Measurements from ENCODE around the gene IBA57.

Gene IBA57

DNA sequence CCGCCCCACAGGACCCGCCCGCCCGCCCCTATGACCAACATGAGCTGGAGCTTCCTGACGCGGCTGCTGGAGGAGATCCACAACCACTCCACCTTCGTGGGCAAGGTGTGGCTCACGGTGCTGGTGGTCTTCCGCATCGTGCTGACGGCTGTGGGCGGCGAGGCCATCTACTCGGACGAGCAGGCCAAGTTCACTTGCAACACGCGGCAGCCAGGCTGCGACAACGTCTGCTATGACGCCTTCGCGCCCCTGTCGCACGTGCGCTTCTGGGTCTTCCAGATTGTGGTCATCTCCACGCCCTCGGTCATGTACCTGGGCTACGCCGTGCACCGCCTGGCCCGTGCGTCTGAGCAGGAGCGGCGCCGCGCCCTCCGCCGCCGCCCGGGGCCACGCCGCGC lies 7.9 kb upstream of the IBA57 start:
- no peak for DNase-seq

DNA sequence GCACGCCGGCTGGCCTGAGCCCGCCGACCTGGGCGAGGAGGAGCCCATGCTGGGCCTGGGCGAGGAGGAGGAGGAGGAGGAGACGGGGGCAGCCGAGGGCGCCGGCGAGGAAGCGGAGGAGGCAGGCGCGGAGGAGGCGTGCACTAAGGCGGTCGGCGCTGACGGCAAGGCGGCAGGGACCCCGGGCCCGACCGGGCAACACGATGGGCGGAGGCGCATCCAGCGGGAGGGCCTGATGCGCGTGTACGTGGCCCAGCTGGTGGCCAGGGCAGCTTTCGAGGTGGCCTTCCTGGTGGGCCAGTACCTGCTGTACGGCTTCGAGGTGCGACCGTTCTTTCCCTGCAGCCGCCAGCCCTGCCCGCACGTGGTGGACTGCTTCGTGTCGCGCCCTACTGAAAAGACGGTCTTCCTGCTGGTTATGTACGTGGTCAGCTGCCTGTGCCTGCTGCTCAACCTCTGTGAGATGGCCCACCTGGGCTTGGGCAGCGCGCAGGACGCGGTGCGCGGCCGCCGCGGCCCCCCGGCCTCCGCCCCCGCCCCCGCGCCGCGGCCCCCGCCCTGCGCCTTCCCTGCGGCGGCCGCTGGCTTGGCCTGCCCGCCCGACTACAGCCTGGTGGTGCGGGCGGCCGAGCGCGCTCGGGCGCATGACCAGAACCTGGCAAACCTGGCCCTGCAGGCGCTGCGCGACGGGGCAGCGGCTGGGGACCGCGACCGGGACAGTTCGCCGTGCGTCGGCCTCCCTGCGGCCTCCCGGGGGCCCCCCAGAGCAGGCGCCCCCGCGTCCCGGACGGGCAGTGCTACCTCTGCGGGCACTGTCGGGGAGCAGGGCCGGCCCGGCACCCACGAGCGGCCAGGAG lies 7.2 kb upstream of the IBA57 start:
- DNase-seq: no peak

DNA sequence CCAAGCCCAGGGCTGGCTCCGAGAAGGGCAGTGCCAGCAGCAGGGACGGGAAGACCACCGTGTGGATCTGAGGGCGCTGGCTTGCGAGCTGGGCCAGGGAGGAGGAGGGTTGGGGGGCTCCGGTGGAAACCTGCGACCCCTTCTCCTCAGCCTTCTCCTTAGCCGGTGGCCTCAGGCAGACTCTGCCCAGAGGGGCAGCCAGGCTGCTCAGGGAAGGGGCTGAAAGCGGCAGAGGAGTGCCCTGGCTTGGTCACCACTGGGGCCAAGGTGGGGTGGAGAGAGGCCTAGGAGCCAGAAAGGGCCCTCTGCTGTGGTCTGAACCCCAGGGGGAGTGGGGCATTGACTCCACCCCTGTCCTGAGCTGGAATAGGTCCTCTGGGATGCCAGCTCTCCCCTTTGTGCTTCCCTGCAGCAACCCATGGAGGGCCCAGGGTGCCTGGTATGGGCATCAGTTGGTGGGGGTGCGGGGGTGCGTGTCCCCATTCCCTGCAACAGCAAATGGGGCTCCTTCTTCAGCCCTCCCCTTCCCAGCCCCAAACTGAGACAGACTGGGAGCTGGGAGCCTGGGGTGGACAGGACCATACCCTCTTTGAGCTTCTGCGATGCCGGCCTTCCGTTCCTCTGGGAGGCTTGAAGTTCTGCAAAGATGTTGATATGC lies 6.5 kb upstream of the IBA57 start:
- DNase-seq: no peak

DNA sequence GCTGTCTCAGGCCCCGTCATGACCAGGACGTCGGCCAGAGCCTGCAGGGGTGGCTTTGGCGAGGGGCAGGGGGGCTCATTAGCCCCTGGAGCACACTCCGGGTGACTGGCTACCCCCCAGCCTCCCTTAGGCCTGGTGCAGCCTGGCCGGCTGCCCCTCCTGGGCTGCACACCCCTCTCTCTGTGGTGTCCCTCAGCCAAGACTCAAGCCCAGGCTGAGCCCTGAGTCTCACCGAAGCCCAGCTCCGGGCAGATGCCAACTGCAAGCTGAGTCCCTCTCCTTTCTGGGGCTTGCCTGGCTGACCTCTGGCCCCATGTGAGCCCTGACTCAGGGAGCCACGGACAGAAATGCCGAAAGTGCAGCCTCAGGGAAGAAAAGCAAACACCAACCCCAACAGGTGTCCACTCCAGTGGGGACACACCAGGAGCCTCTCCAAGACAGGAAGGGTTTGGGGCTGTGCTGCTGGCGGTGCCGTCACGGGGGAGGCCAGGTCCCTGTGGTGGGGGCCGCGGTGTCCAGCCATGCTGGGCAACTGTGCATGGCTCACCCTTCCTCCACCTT lies 5.3 kb upstream of the IBA57 start:
- DNase-seq: no peak

DNA sequence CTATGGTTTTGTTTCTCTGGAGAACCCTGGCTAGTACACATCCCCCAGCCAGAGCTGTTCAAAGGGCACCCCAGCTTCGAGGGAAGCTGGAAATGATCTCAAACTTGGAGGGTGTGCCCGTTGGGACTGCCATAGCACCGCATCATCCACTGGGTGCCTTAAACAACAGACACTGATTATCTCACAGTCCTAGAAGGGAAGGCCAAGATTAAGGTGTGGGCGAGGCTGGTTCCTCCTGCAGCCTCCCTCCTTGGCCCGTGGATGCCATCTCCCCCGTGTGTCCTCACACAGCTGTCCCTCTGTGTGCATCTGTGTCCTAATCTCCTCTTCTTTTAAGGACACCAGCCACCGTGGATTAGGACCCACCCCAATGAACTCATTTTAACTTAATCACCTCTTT lies 4.2 kb upstream of the IBA57 start:
- DNase-seq: no peak

DNA sequence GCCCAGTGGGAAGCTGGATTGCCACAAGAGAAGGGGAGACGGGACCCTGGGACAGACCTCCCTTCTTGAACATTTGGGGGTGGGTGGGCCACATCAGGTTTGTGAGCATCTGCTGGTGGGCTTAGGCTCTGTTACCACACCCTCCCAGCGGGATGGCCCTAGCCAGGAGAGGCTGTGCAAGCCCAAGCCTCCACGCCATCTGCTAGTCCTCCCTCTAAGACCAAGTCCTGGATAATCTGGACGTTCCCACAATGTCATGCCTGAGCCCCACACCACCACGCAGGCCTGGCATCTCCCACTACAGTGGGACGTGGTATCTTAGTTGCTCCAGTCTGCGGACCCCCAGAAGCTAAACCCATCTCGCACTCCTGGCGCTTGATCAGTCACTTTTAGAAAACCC lies 3.7 kb upstream of the IBA57 start:
- DNase-seq: no peak

DNA sequence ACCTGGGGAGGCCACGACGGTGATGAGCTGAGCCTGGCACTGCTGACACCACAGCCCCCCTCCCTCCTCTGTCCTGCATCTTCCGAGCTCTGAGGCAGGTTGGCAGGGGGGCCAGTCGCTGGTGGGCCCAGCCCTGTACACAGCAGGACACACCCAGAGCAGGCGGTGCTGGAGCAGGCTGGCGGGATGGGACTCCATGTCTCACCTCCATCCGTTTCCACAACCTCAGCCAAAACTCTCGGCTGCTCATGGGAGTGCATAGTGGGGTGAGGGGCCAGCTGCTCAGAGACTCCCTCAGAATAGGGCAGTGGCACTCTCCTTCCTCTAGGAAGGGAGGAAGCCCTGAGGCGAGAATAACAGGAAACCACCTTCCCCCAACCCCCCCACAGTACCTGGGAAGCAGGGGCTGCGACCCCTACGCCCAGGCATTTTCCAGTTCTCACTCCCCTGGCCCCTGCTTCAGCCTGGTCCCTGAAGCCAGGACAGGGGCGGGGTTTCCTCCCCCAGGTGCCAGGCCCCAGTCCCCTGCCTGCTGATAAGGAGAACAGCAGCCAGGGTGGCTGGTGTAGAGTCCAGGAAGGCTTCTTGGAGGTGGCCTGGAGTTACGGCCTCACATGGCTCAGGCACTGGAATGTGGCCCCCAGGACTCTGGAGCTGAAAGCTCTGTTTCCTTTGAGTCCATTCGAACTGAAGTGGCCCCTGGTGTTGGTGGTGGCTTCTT lies 3.2 kb upstream of the IBA57 start:
- no peak for DNase-seq

DNA sequence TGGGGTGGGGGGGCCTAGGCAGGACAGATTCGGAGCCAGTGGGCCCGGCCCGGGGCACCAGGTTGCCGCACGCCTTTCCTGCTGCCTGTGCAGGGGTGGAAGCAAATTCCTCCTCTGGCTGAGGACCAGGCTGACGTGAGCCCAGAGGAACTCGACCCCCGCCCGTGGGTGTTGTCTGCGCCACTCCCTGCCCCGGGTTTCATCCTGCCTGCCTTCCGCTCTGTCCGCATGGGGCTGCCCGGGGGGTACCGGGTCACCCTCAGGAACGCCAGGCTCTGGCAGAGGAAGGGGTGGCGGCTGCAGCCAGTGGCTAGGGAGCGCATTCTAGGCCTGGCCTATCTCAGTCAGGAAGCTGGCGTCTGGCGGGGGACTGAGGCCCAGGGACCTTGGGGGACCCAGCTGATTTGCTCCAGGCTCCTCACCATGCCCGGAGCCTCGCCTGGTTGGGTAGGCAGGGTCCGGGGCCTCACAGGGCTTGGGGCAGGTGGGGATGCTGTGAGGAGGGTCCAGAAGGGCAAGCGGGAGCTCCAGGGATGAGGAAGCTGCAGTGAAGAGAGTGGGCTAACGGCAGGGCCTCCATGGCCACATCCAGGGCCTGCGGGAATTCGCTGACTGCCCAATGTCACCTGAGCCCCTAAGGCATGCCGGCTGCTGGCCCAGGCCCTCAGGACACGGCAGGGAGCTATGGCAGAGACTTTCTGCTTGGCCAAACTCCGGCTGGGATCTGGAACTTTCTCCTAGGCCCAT lies 2.4 kb upstream of the IBA57 start:
- DNase-seq: no peak

DNA sequence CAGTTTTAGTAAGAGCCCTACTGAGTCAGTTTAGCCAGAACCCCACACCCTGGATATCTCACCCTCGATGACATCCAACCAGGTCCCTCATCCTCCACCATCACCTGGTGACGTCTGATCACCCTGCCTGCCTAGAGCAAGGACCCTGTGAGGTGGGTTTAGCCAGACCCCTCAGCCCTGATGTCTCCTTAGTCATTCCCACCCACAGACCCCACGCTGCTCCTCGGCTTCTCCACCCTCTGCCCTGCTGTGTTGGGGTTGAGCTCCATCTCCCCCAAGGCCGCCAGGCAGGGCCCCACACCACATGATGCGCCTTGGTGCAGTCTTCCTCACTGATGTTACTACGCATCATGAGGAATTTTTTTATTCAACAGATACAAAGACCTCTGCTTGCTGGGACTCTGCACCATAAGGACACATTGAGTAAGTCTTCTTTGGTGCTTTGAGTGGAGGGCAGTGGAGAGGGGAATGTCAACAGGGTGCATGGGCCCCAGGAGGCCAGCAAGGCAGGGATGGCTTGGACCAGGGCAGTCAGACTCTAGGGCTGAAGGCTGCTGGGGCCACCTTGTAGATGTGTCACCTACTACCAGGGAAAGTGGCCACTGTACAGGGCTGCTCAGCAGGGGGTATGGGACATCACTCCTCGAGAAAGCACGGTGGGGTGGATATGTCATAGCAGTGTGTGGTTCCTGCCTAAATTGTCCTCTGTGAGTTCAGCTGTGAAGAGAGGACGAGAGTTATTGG lies 1.7 kb upstream of the IBA57 start:
- no peak for DNase-seq

DNA sequence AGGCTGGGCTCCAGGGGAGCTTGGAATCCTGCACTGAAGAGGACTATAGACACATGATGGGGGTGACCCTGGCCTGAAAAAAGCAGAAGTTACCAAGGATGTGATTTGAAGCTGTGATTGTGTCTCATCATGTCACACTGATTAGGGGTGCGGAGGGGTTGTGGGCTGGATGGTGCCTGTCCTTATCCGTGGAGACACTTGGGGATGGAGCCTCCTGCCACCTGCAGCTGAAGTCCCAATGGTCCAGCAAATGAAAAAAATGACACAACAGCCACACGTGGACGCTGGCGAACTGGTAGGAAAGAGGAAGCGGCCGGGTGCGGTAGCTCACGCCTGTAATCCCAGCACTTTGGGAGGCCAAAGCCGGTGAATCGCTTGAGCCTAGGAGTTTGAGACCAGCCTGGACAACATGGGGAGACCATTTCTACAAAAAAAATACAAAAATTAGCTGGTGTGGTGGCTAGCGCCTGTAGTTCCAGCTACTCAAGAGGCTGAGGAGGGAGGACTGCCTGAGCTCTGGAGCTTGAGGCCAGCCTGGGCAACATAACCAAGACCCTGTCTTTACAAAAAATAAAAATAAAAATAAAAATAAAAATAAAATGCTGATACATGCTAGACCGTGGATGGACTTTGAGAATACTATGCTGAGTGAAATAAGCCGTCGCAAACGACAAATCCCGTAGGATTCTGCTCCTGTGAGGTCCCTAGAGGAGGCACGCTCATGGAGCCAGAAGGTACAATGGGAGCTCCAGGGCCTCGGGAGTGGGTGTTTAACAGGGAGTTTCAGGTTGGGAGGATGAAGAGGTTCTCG lies 838 bp upstream of the IBA57 start:
- no peak for DNase-seq

DNA sequence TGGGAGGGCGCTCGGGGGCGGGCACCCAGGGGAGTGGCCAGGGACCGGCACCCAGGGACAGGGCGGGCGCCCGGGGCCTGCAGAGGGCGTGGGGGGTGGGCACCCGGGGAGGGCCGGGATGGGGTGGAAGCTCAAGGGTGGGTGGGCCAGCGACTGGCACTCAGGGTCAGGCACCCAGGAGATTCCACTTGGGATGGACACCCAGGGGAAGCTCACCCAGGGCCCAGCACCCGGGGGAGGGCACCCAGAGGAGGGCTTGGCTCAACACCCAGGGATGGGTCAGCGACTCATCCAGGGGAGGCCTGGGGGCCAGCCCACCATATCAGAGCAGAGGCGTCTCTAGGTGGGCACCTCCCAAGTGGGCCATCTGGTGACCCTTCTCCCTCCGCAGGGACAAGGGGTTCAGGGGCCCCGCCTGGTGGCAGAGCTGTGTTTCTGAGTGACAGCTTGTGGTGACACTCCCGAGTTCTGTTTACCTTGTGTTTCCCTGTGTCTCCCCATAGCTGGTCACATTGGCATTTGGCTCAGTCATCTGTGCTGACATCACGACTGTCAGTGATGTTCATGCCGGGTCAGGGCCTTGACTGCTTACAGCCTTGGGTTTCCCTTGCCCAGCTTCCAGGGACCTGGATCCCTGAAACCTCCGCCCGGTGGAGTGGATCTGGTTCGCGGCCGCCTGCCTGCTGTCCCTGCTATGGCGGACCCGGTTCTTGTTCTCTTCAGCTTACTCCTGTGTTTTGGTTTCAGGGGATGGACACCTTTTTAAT lies 749 bp downstream of the IBA57 start:
- DNase-seq: peak; percentile 77

DNA sequence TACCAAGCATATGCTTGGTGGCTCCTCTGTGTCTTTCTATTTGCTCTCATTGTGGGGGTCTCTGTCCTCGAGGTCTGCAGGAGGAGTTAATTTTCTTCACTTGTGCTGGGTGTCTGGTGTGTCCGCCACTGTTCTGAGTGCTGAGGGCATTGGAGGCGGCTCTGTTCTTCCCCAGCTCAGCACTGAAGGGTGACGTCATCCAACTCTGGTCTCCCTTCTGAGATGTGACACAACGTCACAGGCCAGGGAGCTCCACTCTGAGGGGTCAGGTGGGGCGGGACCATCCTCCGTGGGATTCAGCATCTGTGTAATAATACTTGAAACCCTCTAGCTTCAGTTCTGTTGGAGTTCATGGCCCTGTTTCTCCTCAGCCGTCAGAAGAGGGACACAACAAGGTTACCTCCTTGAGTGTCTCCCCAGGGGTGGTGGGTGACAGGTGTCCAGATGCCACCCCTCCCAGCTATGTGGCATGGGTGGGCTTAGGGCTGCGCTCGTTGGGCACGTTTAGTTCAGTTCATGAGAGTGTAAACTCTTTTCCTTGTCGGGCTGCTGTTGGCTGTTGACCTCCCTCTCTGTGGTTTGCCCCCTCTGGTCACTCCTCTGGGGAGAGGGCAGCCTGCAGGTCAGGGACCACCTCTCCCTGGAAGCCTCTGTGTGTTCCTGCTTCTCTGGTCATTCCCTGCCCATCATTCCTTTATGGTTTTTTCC lies 3.1 kb downstream of the IBA57 start:
- no peak for DNase-seq

DNA sequence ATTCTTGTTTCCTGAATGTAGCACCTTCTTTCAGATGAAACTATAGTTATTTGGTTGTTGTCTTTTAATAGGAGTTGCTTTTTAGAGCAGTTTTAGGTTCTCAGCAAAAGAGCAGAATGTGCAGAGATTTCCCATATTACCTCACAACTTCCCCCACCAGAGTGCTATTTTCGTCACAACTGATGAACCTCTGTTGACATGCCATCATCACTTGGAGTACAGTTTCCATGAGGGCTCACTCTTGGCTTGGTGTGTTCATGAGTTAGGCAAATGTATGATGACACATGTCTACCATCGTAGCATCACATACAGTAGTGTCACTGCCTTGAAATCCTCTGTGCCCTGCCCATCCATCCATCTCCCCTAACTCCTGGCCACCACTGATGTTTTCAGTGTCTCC lies 3.7 kb downstream of the IBA57 start:
- DNase-seq: no peak

DNA sequence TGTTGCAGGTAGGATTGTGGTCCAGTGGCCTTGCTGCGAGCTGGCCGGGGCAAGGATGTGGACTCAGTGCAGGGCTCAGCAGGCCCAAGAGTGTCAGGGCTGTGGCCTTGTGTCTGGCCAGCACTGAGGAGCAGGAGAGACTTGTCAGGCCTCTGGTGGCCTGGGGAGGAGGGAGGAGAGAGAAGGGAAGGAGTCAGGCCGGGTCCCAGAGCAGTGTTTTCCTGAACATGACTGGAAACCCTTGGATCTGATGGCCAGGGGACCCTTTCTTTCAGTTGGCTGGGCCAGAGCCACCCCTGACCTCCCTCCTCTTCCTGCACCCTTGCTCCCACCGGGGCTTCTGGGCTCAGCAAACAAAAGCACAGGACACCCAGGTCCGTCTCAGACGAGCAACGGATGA lies 5.1 kb downstream of the IBA57 start:
- DNase-seq: no peak

DNA sequence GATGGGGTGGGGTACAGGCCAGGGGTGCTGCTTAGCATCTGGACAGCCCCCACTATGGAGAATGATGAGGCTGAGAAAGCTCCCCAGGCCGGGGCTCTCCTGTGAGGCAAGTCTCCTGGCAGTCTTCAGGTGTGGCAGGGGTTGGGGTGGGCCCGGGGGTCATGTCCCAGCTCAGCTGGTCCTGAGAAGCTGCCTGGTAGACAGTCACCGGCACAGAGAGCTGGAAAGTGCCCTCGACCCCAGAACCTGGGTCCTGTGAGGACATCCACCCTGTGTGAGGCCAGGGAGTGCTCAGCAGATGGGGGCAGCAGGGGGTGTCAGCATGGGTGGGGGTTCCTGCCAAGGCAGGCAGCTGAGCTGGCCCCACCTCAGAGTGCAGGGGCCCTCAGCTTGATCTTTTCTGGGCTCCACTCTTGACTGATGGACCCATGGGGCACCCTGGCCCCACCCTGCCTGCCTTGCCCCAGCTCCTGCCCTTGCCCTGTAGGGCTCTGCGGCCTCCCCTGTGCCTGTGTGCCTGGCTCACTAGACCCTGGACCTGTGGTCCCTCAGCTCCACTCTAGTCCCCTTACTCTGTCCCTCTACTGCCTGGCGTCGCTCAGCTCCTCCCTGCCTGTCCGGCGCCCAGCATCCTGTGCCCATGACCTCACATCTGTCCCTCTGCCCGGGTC lies 5.8 kb downstream of the IBA57 start:
- no peak for DNase-seq

DNA sequence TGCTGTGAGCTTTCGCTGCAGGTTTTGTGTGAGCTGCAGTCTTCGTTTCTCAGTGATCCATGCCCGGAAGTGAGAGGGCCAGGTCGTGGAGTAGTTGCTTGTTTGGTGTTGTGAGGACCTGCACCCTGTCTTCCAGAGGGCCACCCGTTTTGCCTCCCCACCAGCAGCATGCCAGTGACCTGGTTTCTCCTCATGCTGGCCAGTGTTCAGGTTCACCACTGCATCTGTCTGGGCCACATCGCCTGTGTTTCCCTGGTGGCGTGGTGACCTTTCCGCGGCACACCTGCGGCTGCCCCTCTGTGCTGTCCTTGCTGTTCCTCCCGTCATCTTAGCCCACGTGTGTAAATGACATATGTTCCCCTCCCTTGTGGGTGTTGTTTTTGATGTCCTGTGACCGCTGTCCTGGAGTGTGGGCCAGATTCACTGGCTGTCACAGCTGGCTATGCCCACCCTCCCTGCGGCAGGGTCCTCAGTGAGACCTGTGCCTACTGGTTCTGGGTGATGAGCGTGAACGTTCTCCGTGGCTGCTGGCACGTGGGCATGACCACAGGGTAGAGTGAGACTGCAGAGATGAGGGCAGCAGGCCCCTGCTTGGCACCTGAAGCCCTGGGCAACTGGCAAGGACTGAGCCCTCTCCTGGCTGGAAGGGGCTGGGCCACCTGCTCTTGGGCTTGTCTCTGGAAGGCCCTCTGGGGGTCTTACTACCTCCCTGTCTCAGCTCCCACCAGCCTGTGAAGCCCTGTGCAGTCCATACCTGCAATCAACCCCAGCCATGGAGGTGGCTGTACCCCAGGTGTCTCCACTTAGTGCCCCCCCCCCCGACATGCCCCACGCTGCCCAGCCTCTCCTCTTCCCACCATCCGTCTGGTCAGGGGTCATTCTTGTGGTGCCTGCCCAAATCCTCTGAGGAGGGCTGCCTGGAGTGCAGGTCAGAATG lies 7.3 kb downstream of the IBA57 start:
- DNase-seq: no peak

DNA sequence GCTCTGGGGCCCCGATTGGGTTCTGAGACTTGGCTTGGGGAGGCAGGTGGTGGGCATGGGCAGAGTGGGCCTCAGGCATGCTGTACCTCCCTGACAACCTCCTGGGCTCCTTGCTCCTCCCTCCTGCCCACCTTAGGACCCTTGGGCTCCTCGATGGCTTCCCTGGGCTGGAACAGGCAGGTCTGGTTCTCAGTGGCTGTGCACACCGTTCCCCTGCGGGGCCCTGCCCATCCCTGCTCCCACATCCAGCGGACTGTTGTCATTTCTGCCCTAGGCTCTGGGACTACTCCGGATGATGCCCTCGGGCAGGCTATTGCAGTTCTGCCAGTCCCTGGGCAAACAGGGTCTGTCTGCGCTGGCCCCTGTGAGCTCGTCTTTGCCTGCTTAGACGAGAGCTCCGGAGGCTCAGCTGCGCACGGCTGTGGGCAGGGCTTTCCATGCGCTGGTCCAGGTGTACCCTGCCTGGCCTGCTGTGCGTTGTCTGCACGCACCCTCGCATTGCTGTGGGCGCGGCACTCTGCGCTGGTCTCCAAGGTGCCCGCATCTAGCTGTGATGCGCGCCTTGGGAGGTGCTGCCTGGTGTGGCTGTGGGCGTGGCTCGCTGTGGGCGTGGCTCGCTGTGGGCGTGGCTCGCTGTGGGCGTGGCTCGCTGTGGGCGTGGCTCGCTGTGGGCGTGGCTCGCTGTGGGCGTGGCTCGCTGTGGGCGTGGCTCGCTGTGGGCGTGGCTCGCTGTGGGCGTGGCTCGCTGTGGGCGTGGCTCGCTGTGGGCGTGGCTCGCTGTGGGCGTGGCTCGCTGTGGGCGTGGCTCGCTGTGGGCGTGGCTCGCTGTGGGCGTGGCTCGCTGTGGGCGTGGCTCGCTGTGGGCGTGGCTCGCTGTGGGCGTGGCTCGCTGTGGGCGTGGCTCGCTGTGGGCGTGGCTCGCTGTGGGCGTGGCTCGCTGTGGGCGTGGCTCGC lies 8.2 kb downstream of the IBA57 start:
- peak; percentile 81 for DNase-seq
